Measurements from ENCODE around the gene RNF150.
A peak's percentile ranks its signal among the peaks of the same experiment; 100 is the strongest.

The RNF150 gene

GRCh38 chr4:141023051-141023450 is 110.2 kb downstream of the RNF150 start:
- no peak for DNase-seq (ENCODE audit: low read depth)

- no peak for DNase-seq (ENCODE audit: low read depth)
Measured at GRCh38 chr4:141022111-141022695, 111.1 kb downstream of the RNF150 start.

- no peak for DNase-seq (ENCODE audit: low read depth)
Measured at GRCh38 chr4:141021397-141022110, 111.7 kb downstream of the RNF150 start.

GRCh38 chr4:141020801-141021261 is 112.4 kb downstream of the RNF150 start:
- peak; percentile 67 for DNase-seq (ENCODE audit: low read depth)

- no peak for DNase-seq (ENCODE audit: low read depth)
Measured at GRCh38 chr4:141019768-141020167, 113.5 kb downstream of the RNF150 start.

GRCh38 chr4:141016117-141016798 is 117.0 kb downstream of the RNF150 start:
- DNase-seq (ENCODE audit: low read depth) = no peak

GRCh38 chr4:141013899-141014298 is 119.4 kb downstream of the RNF150 start:
- DNase-seq (ENCODE audit: low read depth) = no peak

- no peak for DNase-seq (ENCODE audit: low read depth)
Measured at GRCh38 chr4:141011901-141012315, 121.4 kb downstream of the RNF150 start.

- no peak for DNase-seq (ENCODE audit: low read depth)
Measured at GRCh38 chr4:141009931-141010330, 123.3 kb downstream of the RNF150 start.

GRCh38 chr4:141009129-141009528 is 124.1 kb downstream of the RNF150 start:
- no peak for DNase-seq (ENCODE audit: low read depth)

GRCh38 chr4:141006242-141006802 is 126.9 kb downstream of the RNF150 start:
- no peak for DNase-seq (ENCODE audit: low read depth)

GRCh38 chr4:141004823-141005222 is 128.4 kb downstream of the RNF150 start:
- DNase-seq (ENCODE audit: low read depth) = no peak

- DNase-seq (ENCODE audit: low read depth) = no peak
Measured at GRCh38 chr4:141003193-141003592, 130.1 kb downstream of the RNF150 start.

GRCh38 chr4:141002323-141002805 is 130.9 kb downstream of the RNF150 start:
- peak; percentile 90 for DNase-seq (ENCODE audit: low read depth)

GRCh38 chr4:140996766-140997165 is 136.5 kb downstream of the RNF150 start:
- DNase-seq (ENCODE audit: low read depth) = peak; percentile 83

GRCh38 chr4:140995058-140995457 is 138.2 kb downstream of the RNF150 start:
- DNase-seq (ENCODE audit: low read depth) = peak; percentile 21

- no peak for DNase-seq (ENCODE audit: low read depth)
Measured at GRCh38 chr4:140994015-140994414, 139.3 kb downstream of the RNF150 start.

- no peak for DNase-seq (ENCODE audit: low read depth)
Measured at GRCh38 chr4:140993370-140993769, 139.9 kb downstream of the RNF150 start.

- DNase-seq (ENCODE audit: low read depth) = no peak
Measured at GRCh38 chr4:140989944-140990343, 143.3 kb downstream of the RNF150 start.

GRCh38 chr4:140986045-140986444 is 147.2 kb downstream of the RNF150 start:
- no peak for DNase-seq (ENCODE audit: low read depth)

- peak; percentile 44 for DNase-seq (ENCODE audit: low read depth)
Measured at GRCh38 chr4:140982613-140983340, 150.5 kb downstream of the RNF150 start.

Measured in iris pigment epithelial cell (primary cell).